Measurements from ENCODE around the gene TUNAR. TPM values are rescaled to one million over a fixed set of nuclear protein-coding genes. Genes with fewer than 3 reads are reported as not detected.

Gene TUNAR
- total RNA-seq (2014; rRNA removed; shearing (Covaris generic)): not detected in 2 replicates

DNA sequence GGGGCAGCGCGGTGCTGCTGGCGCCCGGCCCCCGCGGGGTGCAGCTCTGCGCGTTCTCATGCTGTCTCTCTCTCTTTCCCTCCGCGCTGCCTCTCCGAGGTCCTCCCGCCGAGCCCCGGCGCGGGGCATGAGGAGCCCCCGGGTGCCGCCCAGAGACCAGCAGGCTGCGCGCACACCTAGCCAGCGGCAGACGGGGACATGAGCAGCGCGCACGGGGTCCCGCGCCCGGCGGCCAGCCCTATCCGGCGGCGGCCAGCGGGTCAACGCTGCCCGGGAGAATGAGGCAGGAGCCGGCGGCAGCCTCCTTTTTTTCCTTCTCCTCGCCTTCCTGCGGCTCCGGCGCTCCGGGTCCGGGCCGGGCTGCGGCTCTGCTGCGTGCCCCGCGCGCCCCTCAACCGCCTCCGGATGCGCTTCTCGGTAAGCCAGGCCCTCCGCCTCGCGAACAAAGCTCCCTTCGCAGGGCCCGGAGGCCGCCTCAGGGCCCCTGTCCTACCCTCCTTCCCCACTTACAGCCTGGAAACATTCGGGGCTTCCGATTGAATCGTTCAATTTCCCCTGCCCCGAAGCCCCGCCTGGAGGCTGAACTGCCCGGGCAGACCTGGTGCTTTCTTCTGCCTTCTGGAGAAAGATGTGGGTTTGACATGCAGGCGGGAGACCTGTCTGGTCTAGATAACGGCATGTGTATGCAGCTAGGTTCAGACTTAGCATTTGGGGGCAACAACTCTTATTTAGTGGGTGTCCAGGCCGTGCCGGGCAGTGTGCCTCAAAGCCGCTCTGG lies at the start of gene TUNAR:
TSS of gene TUNAR (plus strand) at position 72 of the 778 bp plus-strand sequence.
- no peak within 1 kb of the TSS for H3K4me3 ChIP-seq
- H3K9me3 ChIP-seq (replicated peaks): no peaks in the 10 kb centered on the region
- no peaks in the 10 kb centered on the region for H3K4me1 ChIP-seq (replicated peaks)
- no peak within 1 kb of the TSS for H3K27ac ChIP-seq
- DNase-seq (ENCODE audit: low read depth in 1 of 2, low spot score in 2 of 2): no peak
- H3K27me3 ChIP-seq (replicated peaks): peaks cover 56% of the 10 kb centered on the region
- no peaks in the 10 kb centered on the region for H3K36me3 ChIP-seq

DNA sequence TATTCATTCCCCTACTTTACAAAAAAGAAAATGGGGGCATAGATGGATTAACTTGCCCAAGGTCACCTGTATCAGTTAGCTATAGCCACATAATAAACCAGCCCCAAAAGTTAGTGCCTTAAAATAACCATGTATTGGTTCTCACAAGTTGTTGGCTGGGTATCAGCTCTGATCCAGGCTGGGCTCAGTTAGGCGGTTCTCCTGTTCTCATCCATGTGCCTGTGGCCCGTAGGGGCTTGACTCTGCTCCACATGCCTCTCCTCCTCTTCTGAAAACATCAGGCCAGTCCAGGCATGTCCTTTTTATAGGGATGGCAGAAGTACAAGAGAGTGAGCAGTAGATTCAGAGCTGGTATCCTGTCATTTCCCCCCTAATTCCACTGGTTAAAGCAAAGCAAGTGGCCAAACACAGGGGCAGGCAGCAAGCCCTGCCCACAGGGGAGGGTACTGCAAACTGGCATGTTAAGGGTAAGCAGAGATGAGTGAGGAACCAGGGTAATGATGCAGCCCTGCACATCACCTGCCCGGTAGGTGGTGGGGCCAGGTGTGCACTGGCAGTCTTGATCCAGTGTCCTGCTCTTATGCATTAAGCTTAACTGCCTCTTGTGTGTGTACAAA lies 47.9 kb upstream of the TUNAR start:
- DNase-seq (ENCODE audit: low read depth in 1 of 2, low spot score in 2 of 2): no peak
- H3K36me3 ChIP-seq: no peaks in the 10 kb centered on the region
- H3K27me3 ChIP-seq (replicated peaks): no peaks in the 10 kb centered on the region
- no peaks in the 10 kb centered on the region for H3K9me3 ChIP-seq (replicated peaks)
- H3K27ac ChIP-seq: no peak overlapping the region
- H3K4me1 ChIP-seq (replicated peaks): no peaks in the 10 kb centered on the region
- H3K4me3 ChIP-seq: no peak overlapping the region

- Histone ChIP-seq H3K36me3 (no peaks in the 10 kb centered on the region), H3K27me3 (replicated peaks) (no peaks in the 10 kb centered on the region), H3K9me3 (replicated peaks) (no peaks in the 10 kb centered on the region), H3K27ac (no peak overlapping the region), H3K4me1 (replicated peaks) (no peaks in the 10 kb centered on the region), H3K4me3 (no peak overlapping the region)
- DNase-seq (ENCODE audit: low read depth in 1 of 2, low spot score in 2 of 2): no peak
Measured at GRCh38 chr14:95829321-95829720, 47.3 kb upstream of the TUNAR start.

GRCh38 chr14:95830386-95830785 lies 46.2 kb upstream of the TUNAR start:
- H3K4me1 ChIP-seq (replicated peaks): no peaks in the 10 kb centered on the region
- H3K36me3 ChIP-seq: no peaks in the 10 kb centered on the region

GRCh38 chr14:95831041-95831440 lies 45.6 kb upstream of the TUNAR start:
- H3K27me3 ChIP-seq (replicated peaks): no peaks in the 10 kb centered on the region
- no peaks in the 10 kb centered on the region for H3K9me3 ChIP-seq (replicated peaks)
- no peaks in the 10 kb centered on the region for H3K36me3 ChIP-seq
- H3K4me1 ChIP-seq (replicated peaks): no peaks in the 10 kb centered on the region
- H3K4me3 ChIP-seq: no peak overlapping the region
- no peak for DNase-seq (ENCODE audit: low read depth in 1 of 2, low spot score in 2 of 2)
- H3K27ac ChIP-seq: no peak overlapping the region

More at GRCh38 chr14:95830386-95830785, 46.2 kb upstream of the TUNAR start:
- Histone ChIP-seq H3K27me3 (replicated peaks) (no peaks in the 10 kb centered on the region), H3K9me3 (replicated peaks) (no peaks in the 10 kb centered on the region), H3K4me3 (no peak overlapping the region), H3K27ac (no peak overlapping the region)
- no peak for DNase-seq (ENCODE audit: low read depth in 1 of 2, low spot score in 2 of 2)

DNA sequence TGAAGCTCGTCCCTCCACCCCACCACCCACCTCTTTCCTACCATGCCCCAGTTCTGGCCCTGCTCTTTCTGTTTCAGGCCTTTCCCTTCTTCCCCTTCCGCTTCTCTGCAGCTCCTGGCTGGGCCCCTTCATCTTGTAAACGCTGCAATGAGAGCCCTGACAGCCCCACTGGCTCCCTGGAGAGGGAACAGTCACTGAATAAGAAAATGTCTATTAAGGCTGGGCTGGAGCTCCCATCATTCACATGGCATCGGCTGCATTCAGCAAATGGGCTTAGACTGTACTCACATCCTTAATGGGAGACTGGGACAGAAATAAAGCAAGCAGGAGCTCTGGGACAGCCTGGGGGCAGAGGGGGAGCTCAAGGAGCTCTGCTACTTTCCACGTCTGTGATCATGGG lies 45.2 kb upstream of the TUNAR start:
- DNase-seq (ENCODE audit: low read depth in 1 of 2, low spot score in 2 of 2): no peak
- no peaks in the 10 kb centered on the region for H3K4me1 ChIP-seq (replicated peaks)
- no peaks in the 10 kb centered on the region for H3K36me3 ChIP-seq
- no peaks in the 10 kb centered on the region for H3K9me3 ChIP-seq (replicated peaks)
- H3K4me3 ChIP-seq: no peak overlapping the region
- H3K27ac ChIP-seq: no peak overlapping the region
- no peaks in the 10 kb centered on the region for H3K27me3 ChIP-seq (replicated peaks)

DNA sequence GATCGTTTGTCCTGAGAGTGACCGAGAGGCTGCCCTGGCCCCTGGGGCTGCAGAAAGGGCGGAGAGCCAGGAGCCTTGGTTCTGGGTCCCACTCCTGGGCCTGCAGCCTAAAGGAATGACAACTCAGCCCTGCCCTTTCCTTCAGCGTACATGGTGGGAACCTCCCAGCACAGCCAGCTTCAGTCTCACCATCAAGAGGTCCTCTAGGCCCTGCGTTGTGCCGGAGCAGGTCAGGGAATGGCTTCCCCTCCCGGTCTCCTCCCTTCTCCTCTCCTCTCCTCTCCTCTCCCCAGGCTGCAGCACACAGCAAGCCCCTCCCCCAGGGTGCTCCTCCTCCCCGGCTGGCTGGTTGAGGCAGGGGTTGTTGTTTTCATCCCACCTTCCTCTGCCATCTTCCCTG lies 44.6 kb upstream of the TUNAR start:
- no peak for DNase-seq (ENCODE audit: low read depth in 1 of 2, low spot score in 2 of 2)
- Histone ChIP-seq H3K4me1 (replicated peaks) (no peaks in the 10 kb centered on the region), H3K36me3 (no peaks in the 10 kb centered on the region), H3K27me3 (replicated peaks) (no peaks in the 10 kb centered on the region), H3K27ac (no peak overlapping the region), H3K9me3 (replicated peaks) (no peaks in the 10 kb centered on the region), H3K4me3 (no peak overlapping the region)

GRCh38 chr14:95833429-95833828 lies 43.2 kb upstream of the TUNAR start:
- no peak for DNase-seq (ENCODE audit: low read depth in 1 of 2, low spot score in 2 of 2)
- no peaks in the 10 kb centered on the region for H3K4me1 ChIP-seq (replicated peaks)
- H3K27me3 ChIP-seq (replicated peaks): no peaks in the 10 kb centered on the region
- H3K9me3 ChIP-seq (replicated peaks): no peaks in the 10 kb centered on the region
- H3K36me3 ChIP-seq: no peaks in the 10 kb centered on the region
- no peak overlapping the region for H3K27ac ChIP-seq
- no peak overlapping the region for H3K4me3 ChIP-seq

- Histone ChIP-seq H3K9me3 (replicated peaks) (no peaks in the 10 kb centered on the region), H3K4me3 (no peak overlapping the region), H3K36me3 (no peaks in the 10 kb centered on the region), H3K4me1 (replicated peaks) (no peaks in the 10 kb centered on the region), H3K27me3 (replicated peaks) (no peaks in the 10 kb centered on the region), H3K27ac (no peak overlapping the region)
- no peak for DNase-seq (ENCODE audit: low read depth in 1 of 2, low spot score in 2 of 2)
Measured at GRCh38 chr14:95834496-95834895, 42.1 kb upstream of the TUNAR start.

DNA sequence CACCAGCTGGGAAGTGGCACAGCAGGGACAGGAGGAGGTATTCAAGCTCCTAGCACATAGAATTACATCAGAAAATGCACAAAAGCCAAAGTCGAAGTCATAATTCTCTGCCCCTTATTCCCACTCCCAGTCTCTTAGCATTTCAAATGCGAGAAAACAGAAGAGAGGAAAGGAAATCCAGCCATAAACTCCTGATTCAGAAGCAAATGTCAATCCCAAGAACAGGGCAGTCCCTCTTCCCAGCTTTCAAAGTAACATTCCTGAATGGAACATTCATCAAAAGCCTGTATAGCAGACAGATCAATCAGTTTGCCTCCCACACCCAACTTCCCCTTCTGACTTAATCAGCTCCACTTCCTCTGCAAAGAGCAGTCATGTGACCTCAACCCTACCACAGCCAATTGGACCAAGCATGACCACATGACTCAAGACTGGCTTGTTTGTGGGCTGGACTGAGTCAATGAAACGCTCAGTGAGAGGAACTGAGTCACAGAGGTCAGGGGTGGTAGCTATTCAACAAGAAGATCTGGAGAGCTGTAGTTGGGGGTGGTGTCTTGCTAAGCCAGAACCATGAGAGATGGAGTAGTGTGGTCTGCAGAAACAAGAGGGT lies 41.4 kb upstream of the TUNAR start:
- Histone ChIP-seq H3K27ac (no peak overlapping the region), H3K4me1 (replicated peaks) (no peaks in the 10 kb centered on the region), H3K27me3 (replicated peaks) (no peaks in the 10 kb centered on the region), H3K4me3 (no peak overlapping the region), H3K9me3 (replicated peaks) (no peaks in the 10 kb centered on the region), H3K36me3 (no peaks in the 10 kb centered on the region)
- DNase-seq (ENCODE audit: low read depth in 1 of 2, low spot score in 2 of 2): no peak

GRCh38 chr14:95838862-95839261 lies 37.8 kb upstream of the TUNAR start:
- H3K36me3 ChIP-seq: no peaks in the 10 kb centered on the region
- no peaks in the 10 kb centered on the region for H3K4me1 ChIP-seq (replicated peaks)
- H3K9me3 ChIP-seq (replicated peaks): no peaks in the 10 kb centered on the region
- no peak for DNase-seq (ENCODE audit: low read depth in 1 of 2, low spot score in 2 of 2)
- 0 out of 2 replicates have a peak, but pooled peaks cover 2% of the 10 kb centered on the region for H3K27me3 ChIP-seq (replicated peaks)
- no peak overlapping the region for H3K27ac ChIP-seq
- H3K4me3 ChIP-seq: no peak overlapping the region

DNA sequence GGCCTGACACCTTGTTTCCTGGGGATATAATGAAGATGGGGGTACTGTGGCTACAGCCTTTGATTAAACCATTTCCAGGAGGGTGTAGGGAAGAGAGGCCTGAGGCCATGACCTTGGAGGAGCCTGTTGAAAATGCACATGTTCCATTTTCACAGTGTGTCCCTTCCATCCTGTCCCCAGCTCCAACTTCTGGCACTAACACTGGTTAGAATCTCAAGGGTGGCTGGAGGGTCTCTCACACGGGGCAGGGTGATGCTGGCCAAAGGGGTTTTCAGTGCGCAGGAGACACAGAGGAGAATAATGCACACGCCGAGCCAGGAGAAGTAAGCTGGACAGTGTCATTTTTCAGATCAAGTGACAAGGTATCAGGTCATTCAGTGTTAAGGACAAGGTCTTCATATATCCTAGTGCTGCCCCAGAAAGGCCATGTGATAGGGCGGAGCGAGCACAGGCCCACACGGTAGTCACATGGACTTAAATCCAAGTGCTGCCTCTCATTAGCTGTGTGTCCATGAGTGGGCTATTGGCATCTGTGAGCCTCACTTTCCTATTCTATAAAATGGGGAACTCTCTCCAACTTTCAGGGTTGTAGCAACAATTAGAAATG lies 36.4 kb upstream of the TUNAR start:
- H3K36me3 ChIP-seq: no peaks in the 10 kb centered on the region
- no peak overlapping the region for H3K27ac ChIP-seq
- H3K27me3 ChIP-seq (replicated peaks): peaks cover 6% of the 10 kb centered on the region; the same call in 1 of the 2 replicates
- DNase-seq (ENCODE audit: low read depth in 1 of 2, low spot score in 2 of 2): no peak
- H3K4me1 ChIP-seq (replicated peaks): no peaks in the 10 kb centered on the region
- H3K9me3 ChIP-seq (replicated peaks): no peaks in the 10 kb centered on the region
- no peak overlapping the region for H3K4me3 ChIP-seq

DNA sequence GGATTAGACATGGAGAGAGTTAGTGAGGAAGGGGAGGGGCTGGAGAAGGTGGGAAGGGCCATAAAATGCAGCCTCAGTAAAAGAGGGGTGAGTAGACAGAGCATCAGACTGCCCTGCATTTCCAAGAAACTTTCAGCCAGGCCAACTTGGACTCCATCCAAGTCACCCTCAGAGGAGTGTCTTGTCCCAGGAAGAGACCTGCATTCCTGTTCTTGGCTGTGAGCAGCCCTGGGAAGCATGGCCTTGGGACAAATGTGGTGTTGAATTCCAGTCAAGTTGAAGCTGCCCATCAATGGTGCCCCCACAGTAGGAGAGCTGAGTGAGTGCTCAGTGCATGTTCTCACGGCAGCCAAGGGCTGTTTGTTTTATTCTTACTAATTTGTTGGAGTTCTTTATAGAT lies 35.0 kb upstream of the TUNAR start:
- no peak for DNase-seq (ENCODE audit: low read depth in 1 of 2, low spot score in 2 of 2)
- Histone ChIP-seq H3K27ac (no peak overlapping the region), H3K36me3 (no peaks in the 10 kb centered on the region), H3K9me3 (replicated peaks) (no peaks in the 10 kb centered on the region), H3K4me1 (replicated peaks) (no peaks in the 10 kb centered on the region), H3K4me3 (no peak overlapping the region), H3K27me3 (replicated peaks) (peaks cover 6% of the 10 kb centered on the region; the same call in 1 of the 2 replicates)

DNA sequence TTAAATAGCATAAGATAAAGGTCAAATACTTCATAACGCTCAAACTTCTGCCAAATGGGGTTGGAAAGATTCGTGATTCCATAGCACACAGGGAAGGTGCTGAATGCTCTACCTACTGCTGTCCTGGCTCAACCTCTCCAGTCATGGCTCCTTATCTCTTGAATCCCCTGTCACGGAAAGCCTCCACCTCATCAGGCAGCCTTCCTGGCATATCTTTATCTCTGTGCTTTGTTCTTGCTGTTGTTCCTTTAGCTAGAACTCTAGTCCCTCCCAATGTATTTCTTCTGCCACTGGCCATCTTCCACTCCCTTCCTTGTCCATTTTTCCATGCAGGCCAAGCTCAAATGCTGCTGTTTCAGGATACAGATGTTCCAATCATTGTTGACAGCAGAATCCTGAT lies 26.9 kb upstream of the TUNAR start:
- no peaks in the 10 kb centered on the region for H3K36me3 ChIP-seq
- no peak overlapping the region for H3K4me3 ChIP-seq
- H3K27me3 ChIP-seq (replicated peaks): peaks cover 3% of the 10 kb centered on the region
- no peak overlapping the region for H3K27ac ChIP-seq
- no peaks in the 10 kb centered on the region for H3K4me1 ChIP-seq (replicated peaks)
- H3K9me3 ChIP-seq (replicated peaks): no peaks in the 10 kb centered on the region
- DNase-seq (ENCODE audit: low read depth in 1 of 2, low spot score in 2 of 2): no peak
